Measurements from ENCODE around the gene AOAH. TPM values are rescaled to one million over a fixed set of nuclear protein-coding genes. Genes with fewer than 3 reads are reported as not detected.

AOAH gene
- total RNA-seq, 1 donor = 128 TPM

DNA sequence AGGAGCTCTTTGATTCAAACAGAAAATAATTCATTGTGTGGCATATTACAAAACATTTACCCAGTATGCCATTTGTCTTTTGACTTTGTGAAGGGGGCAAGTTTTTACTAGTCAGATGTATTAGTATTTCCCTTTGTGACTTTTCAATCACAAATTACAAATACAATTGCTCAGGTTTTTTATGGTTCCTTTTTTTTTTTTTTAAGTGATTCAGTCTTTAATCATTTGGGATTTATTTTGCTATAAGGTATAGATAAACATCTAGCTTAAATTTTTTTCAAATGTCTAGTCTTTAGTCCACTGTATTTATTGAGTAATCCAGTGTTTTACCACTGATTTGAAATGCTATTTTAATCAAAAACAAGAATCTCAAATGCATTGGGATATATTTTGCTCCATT is 75.9 kb downstream of the AOAH start:
- peaks cover 2% of the 10 kb centered on the region for H3K4me1 ChIP-seq (ENCODE audit: insufficient read depth, low read length)
- no peaks in the 10 kb centered on the region for H3K27me3 ChIP-seq (ENCODE audit: insufficient read depth, low read length)
- no peak overlapping the region for H3K4me3 ChIP-seq (ENCODE audit: low read length)
- H3K9me3 ChIP-seq (ENCODE audit: low read depth, low read length) = no peaks in the 10 kb centered on the region

GRCh38 chr7:36644625-36645422 is 79.5 kb downstream of the AOAH start:
- Histone ChIP-seq H3K4me1 (ENCODE audit: insufficient read depth, low read length) (peaks cover 15% of the 10 kb centered on the region), H3K27me3 (ENCODE audit: insufficient read depth, low read length) (no peaks in the 10 kb centered on the region), H3K4me3 (ENCODE audit: low read length) (no peak overlapping the region), H3K9me3 (ENCODE audit: low read depth, low read length) (no peaks in the 10 kb centered on the region)

DNA sequence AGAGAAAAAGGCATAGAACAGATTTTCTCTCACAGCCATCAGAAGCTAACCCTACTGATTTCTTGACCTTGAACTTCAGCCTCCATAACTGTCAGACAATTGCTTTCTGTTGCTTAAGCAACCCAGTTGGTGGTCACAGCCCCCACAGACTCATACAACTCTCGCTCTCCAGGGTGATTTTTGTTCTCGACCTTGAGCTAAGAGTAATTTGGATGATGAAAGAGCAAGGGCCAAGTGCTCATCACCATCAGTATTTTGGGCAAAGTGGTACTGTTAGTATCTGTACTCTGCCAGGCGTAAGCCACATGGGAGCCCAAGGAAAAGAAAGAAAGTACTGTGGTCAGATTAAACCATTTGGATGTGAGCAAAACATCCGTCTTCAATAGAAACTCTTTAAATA is 81.9 kb downstream of the AOAH start:
- Histone ChIP-seq H3K4me3 (ENCODE audit: low read length) (no peak overlapping the region), H3K9me3 (ENCODE audit: low read depth, low read length) (no peaks in the 10 kb centered on the region), H3K27me3 (ENCODE audit: insufficient read depth, low read length) (no peaks in the 10 kb centered on the region), H3K4me1 (ENCODE audit: insufficient read depth, low read length) (peaks cover 36% of the 10 kb centered on the region)

DNA sequence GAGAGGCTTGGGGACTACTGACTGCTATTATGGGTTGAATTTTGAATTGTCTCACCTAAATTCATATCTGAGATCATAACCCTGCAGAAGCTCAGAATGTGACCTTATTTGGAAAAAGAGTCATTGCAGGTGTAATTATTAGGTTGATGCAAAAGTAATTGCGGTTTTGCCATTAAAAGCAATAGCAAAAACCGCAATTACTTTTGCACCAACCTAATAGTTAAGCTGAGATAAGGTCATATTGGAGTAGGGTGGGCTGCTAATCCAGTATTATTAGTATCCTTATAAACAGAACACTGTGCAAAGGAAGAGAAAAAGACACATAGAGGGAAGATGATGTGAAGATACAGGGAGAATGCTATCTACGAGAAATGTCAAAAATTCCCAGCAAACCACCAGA is 82.3 kb downstream of the AOAH start:
- no peak overlapping the region for H3K4me3 ChIP-seq (ENCODE audit: low read length)
- H3K27me3 ChIP-seq (ENCODE audit: insufficient read depth, low read length) = no peaks in the 10 kb centered on the region
- no peaks in the 10 kb centered on the region for H3K9me3 ChIP-seq (ENCODE audit: low read depth, low read length)
- H3K4me1 ChIP-seq (ENCODE audit: insufficient read depth, low read length) = peaks cover 40% of the 10 kb centered on the region

GRCh38 chr7:36640682-36641081 is 83.6 kb downstream of the AOAH start:
- no peaks in the 10 kb centered on the region for H3K27me3 ChIP-seq (ENCODE audit: insufficient read depth, low read length)
- H3K4me1 ChIP-seq (ENCODE audit: insufficient read depth, low read length) = peaks cover 40% of the 10 kb centered on the region
- no peak overlapping the region for H3K4me3 ChIP-seq (ENCODE audit: low read length)
- H3K9me3 ChIP-seq (ENCODE audit: low read depth, low read length) = no peaks in the 10 kb centered on the region

DNA sequence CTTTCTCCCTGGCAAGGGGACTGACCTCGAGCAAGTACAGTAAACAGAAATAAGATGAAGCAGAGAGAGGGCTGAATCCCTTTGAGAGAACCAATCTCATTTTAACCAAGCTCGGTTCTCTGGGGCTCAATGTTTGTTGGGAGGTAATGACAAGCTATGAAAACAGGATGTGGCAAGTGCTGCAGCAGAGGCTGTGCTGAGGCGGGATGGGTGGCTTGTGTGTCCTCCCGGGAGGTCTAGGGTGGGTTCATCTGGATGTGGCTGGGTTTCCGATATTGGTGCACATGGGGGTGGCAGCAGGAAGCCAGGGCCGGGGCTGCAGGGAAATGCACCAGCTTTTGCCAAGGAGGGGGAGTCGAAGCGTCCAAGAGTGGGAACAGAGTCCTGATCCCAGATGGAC is 84.5 kb downstream of the AOAH start:
- no peaks in the 10 kb centered on the region for H3K9me3 ChIP-seq (ENCODE audit: low read depth, low read length)
- H3K4me1 ChIP-seq (ENCODE audit: insufficient read depth, low read length) = peaks cover 40% of the 10 kb centered on the region
- H3K27me3 ChIP-seq (ENCODE audit: insufficient read depth, low read length) = no peaks in the 10 kb centered on the region
- no peak overlapping the region for H3K4me3 ChIP-seq (ENCODE audit: low read length)

DNA sequence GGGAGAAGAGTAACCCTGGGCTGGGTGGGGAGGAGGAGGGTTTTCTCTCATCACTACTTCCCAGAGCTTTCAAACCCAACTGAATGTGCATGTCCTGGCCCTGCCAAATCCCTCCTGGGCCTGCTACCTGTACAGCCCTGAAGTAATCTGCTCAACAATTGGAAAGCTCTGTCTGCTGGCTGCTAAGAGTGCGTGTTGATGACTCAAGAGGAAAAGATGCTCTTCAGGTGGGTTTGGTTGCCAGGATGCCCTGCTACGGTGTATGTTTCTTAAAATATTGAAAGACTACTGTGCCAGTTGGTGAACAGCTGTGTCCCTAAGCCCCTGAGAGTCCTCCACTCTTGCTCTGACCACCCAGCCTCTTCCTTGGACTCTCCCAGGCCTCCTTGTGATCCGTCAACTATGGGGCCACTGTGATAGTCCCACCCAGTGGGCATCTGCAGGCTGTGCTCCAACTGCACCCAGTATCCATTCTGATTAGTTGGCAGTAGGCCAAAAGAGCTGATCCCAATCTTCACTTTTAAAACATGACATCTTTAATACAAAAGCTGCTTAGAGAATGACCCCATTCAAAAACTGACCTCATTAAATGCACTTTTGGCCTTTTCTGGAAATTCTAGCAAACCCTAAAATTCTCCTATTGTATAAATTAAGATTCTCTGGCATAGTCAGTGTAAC is 85.6 kb downstream of the AOAH start:
- no peaks in the 10 kb centered on the region for H3K9me3 ChIP-seq (ENCODE audit: low read depth, low read length)
- no peaks in the 10 kb centered on the region for H3K27me3 ChIP-seq (ENCODE audit: insufficient read depth, low read length)
- peaks cover 40% of the 10 kb centered on the region for H3K4me1 ChIP-seq (ENCODE audit: insufficient read depth, low read length)
- H3K4me3 ChIP-seq (ENCODE audit: low read length) = no peak overlapping the region

GRCh38 chr7:36638140-36638539 is 86.2 kb downstream of the AOAH start:
- no peak overlapping the region for H3K4me3 ChIP-seq (ENCODE audit: low read length)
- H3K27me3 ChIP-seq (ENCODE audit: insufficient read depth, low read length) = no peaks in the 10 kb centered on the region
- peaks cover 40% of the 10 kb centered on the region for H3K4me1 ChIP-seq (ENCODE audit: insufficient read depth, low read length)
- H3K9me3 ChIP-seq (ENCODE audit: low read depth, low read length) = no peaks in the 10 kb centered on the region

- peaks cover 40% of the 10 kb centered on the region for H3K4me1 ChIP-seq (ENCODE audit: insufficient read depth, low read length)
- no peak overlapping the region for H3K4me3 ChIP-seq (ENCODE audit: low read length)
- H3K9me3 ChIP-seq (ENCODE audit: low read depth, low read length) = no peaks in the 10 kb centered on the region
- no peaks in the 10 kb centered on the region for H3K27me3 ChIP-seq (ENCODE audit: insufficient read depth, low read length)
These were observed 86.9 kb downstream of the AOAH start for GRCh38 chr7:36637417-36637816.

DNA sequence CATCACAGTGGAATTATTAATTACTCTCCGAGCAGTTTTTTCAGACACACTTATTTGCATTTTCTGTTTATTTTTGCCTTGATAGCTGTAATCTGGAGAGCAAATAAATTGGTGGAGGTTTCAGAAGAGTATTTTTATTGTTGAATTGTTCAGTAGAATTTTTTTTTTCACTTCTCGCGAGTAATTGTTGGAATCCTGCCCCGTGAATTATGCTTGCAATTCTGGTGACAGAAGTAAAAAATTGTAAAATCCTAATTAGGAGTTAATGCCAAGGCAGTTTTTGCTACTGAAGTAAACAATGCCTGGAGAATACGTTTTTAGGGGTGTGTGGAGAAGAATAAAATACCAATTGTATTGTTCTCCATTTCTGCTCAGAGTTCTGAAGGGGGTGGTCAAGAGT is 88.2 kb downstream of the AOAH start:
- no peak overlapping the region for H3K4me3 ChIP-seq (ENCODE audit: low read length)
- H3K9me3 ChIP-seq (ENCODE audit: low read depth, low read length) = no peaks in the 10 kb centered on the region
- H3K4me1 ChIP-seq (ENCODE audit: insufficient read depth, low read length) = peaks cover 38% of the 10 kb centered on the region
- no peaks in the 10 kb centered on the region for H3K27me3 ChIP-seq (ENCODE audit: insufficient read depth, low read length)

- Histone ChIP-seq H3K4me1 (ENCODE audit: insufficient read depth, low read length) (peaks cover 28% of the 10 kb centered on the region), H3K9me3 (ENCODE audit: low read depth, low read length) (no peaks in the 10 kb centered on the region)
These were observed 89.2 kb downstream of the AOAH start for GRCh38 chr7:36635091-36635490.

DNA sequence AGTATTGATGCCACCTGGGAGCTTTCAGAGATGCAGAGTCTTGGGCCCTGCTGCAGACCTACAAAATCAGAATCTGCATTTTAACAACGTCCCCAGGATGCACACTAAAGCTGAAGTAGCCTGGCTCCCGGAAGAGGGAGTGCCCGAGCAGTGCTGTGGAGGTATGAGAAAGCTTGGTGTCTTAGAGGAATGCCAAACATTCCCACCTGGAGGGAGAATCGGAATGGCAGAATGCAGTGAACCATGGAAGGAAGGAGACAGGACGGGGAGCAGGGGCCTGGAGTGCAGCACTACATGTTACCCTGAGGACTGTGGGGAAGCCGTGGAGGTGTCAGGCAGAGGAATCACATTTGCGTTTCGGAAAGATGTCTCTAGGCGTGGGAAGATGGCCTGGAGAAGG is 90.9 kb downstream of the AOAH start:
- H3K9me3 ChIP-seq (ENCODE audit: low read depth, low read length) = no peaks in the 10 kb centered on the region
- no peaks in the 10 kb centered on the region for H3K27me3 ChIP-seq (ENCODE audit: insufficient read depth, low read length)
- no peak overlapping the region for H3K4me3 ChIP-seq (ENCODE audit: low read length)
- peaks cover 12% of the 10 kb centered on the region for H3K4me1 ChIP-seq (ENCODE audit: insufficient read depth, low read length)

More at GRCh38 chr7:36635091-36635490, 89.2 kb downstream of the AOAH start:
- Histone ChIP-seq H3K4me3 (ENCODE audit: low read length) (no peak overlapping the region), H3K27me3 (ENCODE audit: insufficient read depth, low read length) (no peaks in the 10 kb centered on the region)

GRCh38 chr7:36630112-36630650 is 94.1 kb downstream of the AOAH start:
- H3K9me3 ChIP-seq (ENCODE audit: low read depth, low read length) = no peaks in the 10 kb centered on the region
- no peak overlapping the region for H3K4me3 ChIP-seq (ENCODE audit: low read length)
- H3K4me1 ChIP-seq (ENCODE audit: insufficient read depth, low read length) = peaks cover 9% of the 10 kb centered on the region
- H3K27me3 ChIP-seq (ENCODE audit: insufficient read depth, low read length) = no peaks in the 10 kb centered on the region

DNA sequence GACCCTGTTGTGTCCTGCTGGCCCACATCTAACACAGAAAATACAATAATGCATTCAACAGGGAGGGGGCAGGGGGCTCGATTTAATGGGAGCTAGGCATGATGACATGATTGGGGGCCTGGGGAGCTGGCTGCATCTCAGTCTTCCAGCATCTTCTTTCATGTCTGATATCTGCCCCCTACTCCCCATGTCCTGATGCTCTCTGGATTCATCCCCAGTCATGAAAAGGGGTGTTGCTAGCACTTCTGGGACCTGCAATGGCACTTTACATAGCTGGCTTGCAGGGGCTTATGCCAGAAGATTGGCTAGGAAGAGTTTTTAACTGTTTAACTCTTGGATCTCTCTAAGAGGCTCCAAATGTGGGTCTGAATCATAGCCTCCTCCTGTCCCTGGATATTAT is 94.9 kb downstream of the AOAH start:
- no peaks in the 10 kb centered on the region for H3K27me3 ChIP-seq (ENCODE audit: insufficient read depth, low read length)
- H3K4me3 ChIP-seq (ENCODE audit: low read length) = no peak overlapping the region
- H3K9me3 ChIP-seq (ENCODE audit: low read depth, low read length) = no peaks in the 10 kb centered on the region
- H3K4me1 ChIP-seq (ENCODE audit: insufficient read depth, low read length) = peaks cover 17% of the 10 kb centered on the region

- Histone ChIP-seq H3K4me1 (ENCODE audit: insufficient read depth, low read length) (peaks cover 23% of the 10 kb centered on the region), H3K9me3 (ENCODE audit: low read depth, low read length) (no peaks in the 10 kb centered on the region), H3K27me3 (ENCODE audit: insufficient read depth, low read length) (no peaks in the 10 kb centered on the region), H3K4me3 (ENCODE audit: low read length) (no peak overlapping the region)
These were observed 96.5 kb downstream of the AOAH start for GRCh38 chr7:36627836-36628235.

Measured in mononuclear cell (primary cell).